GM18526 (cell line): Measurements from ENCODE around the gene OLFML2B.

Source experiments
- POLR2A ChIP-seq: IDR thresholded peaks from 3 replicates; pipeline ENCODE4 v1.6.1; 2011; ENCODE audit not compliant: insufficient read length; ENCODE audit errors: extremely low read depth

Gene OLFML2B

DNA sequence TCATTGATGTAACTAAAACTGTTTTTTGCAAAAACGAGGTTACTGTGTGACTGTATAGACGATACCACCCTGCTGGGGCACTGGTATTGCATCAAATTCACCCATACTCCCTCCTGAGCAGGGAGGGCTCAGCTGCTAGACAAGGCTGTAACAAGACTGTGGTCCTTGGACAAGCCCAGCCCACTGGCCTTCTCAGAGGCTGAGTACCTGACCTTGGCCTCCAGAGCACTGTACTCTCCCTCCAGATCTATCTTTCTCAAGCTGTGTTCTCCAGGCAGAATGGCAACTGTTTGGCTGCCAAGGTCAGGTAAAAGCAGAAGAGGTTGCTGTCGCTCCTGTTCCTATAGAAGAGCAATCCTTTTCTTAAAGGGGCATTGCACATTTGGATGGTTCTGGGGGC is 8.5 kb downstream of the OLFML2B start:
- no peak for TF ChIP-seq POLR2A

DNA sequence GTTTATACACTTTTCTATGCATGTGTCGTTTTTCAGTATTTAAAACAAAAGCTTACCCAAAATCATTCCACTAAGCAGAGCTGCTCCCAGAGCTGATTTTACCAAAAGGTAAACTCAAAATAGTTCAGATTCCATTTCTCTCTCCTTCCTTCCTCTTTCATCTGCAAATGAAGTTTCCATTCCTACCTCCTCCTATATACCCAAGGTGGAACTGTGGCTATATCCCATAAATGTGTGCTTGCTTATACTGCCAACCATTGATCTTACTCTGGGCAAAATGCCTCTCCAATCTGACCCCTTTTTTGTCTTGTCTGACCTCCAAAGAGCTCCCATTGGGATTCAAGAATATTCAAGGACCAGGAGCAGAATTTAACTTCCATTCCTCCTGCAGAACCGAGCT is 9.5 kb downstream of the OLFML2B start:
- TF ChIP-seq POLR2A, result no peak

DNA sequence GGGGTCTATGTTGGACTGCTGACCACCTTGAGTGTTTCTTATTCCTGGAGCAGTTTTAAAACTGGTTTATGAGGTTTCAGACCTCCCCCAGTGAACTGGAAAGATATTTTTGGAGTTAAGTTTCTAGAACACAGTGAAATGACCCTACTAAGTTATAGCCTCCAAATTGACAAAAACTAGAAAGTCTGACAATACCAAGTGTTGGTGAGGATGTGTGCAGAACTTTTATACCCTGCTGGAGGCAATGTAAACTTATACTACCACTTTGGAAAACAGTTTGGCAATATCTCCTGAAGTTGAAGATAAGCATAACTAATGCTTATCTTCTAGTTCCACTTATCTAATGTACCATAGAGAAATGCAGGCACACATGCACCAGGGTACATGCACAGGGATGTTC is 10.4 kb downstream of the OLFML2B start:
- TF ChIP-seq POLR2A, result no peak

DNA sequence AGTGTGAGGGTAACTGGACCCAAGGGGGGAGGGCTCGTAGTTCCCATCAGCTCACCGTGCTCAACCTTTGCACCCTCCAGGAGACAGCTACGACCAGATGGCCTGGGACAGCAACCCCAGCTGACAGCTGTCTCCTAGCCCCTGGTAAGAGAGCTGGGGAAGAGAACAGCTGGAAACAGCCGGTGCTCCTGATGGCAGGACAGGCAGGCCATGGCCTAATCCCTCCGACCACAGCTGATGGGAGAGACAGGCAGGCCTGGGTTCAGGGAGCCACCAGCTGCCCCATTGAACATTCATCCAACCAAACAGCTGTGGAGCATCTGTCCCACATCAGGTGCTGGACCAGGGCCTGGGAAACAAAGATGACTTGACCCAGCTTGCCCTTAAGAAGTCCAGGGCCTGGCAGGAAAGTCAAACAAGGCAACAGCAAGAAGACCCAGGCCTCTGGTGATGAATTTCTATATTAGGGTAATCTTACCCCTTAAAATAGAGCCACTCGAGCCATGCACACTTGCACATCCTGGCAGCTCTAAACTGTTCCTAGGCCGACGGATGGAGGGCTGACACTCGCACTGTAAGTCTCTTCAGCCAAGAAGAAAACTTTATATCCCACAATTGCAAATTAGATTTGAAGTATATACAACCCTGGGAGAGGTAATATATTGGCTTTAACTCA is 12.2 kb downstream of the OLFML2B start:
- no peak for TF ChIP-seq POLR2A

DNA sequence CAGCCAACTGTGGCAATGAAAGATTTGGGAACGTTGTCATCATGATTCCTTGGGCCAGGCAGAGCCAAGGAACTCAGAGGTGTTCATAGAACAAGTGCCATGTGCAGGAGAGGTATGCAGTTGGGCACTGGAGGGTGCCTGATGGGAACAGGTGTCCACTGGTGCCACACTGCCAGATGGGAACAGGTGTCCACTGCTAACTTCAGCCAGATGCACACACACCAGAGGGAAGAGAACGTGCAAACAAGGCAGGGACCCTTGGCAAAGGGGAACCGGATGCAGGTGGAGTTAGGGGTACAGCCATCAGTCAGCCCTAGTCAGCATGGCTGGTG is 13.5 kb downstream of the OLFML2B start:
- no peak for TF ChIP-seq POLR2A

DNA sequence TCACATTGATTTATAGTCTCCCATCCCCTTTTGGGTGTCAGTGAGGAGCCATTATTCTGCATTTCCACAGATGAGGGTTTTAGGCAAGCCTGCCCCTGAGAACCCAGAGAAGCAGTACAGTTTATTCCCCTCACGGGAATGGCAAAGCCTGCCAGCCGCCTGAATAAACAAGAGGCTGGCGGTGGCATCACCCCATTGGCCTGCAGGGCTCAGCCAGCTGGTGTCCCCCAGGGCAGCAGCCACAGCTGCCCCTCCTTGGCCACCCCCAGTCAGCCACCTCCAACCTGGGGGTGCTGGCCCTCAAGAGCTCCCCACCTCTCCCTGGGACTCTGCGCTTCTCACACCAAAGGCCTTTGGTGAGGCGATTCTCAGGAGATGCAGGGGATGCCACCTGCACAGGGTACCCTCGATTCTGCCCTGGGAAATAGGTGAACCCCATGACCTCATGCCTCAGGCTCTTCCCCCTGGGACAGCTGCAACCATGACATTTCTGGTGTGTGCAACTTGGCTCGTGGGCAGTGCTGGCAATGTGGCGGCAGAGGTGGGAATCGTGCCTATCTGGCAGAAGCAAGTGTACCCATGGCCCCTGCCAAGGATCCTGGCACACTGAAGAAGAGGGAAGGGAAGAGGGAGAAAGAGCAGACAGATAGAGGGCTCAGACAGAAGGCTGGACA is 14.0 kb downstream of the OLFML2B start:
- no peak for TF ChIP-seq POLR2A

DNA sequence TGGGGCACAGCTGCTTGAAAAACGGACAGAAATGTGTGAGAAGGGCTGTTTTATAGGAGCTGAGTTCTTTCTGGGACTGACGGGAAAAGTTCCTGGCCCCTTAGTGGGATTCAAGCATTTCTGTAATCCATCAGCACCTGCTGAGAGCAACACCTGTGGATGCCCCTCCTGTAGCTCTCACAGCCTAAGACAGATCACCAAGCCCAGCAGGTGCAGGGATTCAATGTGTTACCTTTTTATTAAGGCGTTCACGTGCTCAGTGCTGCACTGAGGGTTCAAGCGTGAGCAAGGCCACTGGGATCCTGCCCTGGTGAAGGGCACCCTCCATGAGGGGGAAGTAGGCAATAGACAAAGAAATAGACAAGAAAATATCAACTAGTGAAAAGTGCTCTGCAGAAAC is 14.9 kb downstream of the OLFML2B start:
- no peak for TF ChIP-seq POLR2A

DNA sequence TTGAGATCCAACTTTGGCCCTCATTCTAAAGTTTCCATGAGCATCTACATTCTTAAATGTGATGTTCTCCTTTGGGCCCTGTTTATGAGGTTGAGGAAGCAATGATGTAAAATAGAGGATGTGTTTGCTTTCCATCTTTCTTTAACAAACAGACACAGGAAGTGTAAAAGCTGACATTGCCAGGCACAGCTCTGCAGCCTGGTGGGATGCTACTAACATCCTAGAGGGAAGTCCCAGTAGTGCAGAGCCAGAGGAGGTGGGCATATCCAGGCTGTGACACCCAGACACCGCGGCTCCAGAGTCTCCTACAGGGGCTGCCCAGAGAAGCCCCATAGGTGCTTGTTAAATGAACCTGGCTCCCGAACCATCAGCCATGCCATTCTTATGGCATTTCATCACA is 16.2 kb downstream of the OLFML2B start:
- TF ChIP-seq POLR2A, result no peak

DNA sequence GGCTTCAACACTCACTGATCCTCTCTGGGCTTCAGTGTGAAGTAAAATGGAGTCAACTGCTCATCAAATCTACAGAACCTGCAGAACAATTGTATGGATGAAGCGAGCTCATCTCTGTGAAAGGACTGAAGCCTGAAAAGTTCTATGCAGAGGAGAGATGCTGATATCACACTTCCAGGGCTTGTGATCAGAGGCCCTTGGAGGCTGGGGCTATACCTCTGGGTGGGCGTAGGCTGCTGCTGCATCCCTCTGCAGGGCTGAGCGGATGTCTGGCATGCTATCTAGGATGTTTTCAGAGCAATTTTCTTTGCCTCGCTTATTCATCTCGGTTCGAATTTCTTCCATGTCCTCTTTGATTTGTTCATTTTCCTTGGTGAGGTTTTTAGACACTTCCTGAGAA is 17.6 kb downstream of the OLFML2B start:
- no peak for TF ChIP-seq POLR2A

DNA sequence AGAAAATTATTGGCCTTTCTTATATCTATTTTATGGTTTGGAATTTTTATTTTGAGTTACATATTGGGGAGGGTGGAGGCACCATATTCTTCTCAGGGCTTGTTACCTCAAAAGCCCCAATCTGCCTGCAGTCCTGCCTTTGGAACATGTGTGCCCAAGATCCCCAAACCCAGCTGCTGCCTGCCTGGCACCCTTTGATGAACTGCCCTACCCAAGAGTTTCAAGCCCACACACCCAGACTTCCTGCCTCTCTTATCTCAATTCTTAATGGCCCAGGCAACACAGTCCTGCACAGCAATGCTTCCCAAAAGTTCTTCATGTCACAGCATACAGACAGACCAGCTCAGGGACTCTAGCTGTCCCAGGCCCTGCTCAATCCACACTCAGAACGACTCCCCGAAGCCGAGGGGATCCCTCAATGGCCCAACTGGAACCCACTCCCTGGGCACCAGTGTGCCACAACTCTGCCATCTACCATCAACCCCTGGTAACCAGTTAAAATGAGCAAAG is 19.2 kb downstream of the OLFML2B start:
- TF ChIP-seq POLR2A, result no peak

DNA sequence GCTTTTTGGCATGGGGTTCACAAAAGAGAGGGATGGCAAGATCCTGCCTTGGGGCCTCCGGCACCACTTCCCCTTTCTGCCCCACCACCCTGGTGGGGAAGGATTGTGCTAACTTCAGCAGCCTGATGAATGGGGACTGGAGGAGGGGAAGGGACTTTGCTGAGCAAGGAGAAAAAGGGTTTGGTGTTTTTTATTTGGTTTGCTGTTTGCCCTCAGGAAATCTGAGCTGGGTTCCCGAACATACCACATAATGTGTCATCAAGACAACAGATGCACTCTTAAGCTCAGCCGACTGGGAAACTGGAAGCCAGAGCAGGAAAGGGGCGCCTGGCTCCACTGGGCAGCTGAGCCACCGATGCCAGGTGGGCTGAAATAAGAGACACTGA is 19.8 kb downstream of the OLFML2B start:
- TF ChIP-seq POLR2A, result no peak

DNA sequence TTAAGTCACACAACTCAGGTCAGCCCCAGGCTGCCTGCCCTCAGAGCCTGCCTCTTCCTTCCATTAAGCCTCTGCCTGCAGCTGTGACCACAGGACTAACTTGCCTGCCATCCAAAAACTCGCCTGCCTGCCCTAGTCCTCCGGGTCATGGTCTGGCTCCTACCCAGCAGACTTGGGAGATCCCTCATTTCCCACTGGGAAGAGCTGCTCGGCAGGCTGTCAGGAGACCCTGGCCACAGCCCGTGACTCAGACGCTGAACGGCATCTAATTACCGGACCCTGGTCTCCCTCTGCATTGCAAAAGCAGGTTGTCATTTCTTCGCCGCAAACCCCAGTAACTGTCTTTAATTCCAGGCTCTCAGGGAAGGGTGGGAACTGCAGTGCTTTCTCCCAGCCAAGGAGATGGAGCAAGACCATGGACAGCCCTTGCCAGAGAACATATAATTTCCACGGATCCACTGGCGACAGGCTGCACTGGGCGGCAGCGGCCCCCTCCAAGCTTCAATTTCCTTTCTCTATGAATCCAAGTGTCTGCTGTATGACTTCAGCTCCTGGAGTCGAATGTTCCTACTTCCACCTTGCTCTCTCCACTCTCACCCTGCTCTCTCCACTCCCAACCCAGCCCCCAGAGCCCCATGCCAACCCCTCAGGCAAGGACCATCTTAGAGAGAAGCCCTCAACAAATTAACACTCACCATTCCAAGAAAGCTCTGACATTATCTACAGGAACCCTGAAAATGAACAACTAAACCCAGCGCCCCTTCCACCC is 20.4 kb downstream of the OLFML2B start:
- TF ChIP-seq POLR2A, result no peak

DNA sequence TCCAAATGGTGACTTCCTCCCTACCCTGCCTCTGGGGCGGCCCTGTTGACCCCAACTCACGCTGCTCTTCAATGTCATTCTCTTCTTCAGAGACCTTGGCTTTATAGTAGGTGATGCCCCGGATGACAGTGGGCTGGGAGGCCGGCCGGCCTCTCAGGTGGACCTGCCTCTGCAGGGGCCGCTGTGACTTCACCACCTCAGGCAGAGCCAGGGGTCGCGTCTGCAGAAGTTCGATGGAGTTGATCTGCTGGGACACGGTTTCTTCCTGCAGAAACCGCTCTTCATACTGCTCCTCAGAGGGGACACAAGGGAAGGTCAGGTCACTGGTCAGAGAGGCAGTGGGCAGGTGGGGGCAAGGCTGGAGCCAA is 23.6 kb downstream of the OLFML2B start:
- no peak for TF ChIP-seq POLR2A

DNA sequence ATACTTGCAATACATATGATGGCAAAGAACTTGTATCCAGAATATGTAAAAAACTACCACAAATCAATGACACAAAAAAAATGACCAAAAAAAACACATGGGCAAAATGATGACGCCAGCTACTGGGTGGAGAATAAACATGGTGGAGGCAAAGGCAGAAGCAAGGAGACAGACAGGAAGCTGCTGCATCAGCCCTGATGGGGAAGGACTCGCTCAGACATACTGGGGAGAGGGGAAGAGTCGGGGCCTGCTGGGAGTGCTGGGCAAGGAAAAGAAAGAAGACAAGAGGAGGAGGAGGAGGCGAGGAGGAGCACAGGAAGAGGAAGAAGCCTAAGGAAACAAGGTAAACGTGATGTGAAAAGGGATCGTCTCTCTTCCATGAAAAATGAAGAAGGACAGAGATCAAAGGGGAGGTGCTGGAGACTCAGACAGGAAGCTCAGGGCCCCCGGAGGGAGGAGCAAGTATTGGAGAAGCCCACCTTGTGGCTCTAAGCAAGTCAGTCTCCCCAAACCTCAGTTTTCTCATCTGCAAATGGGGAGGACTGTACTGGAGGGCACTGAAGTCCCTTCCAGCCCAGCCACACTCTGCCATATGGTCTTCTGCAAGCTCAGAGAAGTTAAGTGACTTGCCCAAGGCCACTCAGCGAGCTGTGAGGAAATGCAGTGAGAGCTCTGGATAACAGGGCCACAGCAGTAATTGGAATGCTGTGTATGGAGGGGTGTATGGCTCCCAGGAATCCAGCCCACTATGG is 24.2 kb downstream of the OLFML2B start:
- TF ChIP-seq POLR2A, result no peak

DNA sequence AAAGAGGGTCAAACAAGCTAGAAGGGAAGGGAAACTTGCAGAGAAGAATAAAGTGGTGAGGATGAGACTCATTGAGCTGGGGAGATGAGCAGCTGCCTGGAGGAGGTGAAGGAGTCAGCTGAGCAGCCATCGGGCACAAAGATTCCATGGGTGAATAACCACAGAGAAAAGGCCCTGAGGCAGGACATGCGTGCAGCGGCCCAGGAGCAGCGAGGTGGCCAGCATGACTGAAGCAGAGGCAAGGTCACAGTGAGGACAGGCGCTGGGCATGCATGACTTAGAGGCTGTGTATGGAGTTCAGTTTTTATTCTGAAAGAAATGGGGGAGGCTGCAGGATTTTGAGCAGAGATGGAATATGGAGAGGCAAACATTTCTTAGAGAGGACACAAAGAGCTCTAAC is 24.9 kb downstream of the OLFML2B start:
- no peak for TF ChIP-seq POLR2A

DNA sequence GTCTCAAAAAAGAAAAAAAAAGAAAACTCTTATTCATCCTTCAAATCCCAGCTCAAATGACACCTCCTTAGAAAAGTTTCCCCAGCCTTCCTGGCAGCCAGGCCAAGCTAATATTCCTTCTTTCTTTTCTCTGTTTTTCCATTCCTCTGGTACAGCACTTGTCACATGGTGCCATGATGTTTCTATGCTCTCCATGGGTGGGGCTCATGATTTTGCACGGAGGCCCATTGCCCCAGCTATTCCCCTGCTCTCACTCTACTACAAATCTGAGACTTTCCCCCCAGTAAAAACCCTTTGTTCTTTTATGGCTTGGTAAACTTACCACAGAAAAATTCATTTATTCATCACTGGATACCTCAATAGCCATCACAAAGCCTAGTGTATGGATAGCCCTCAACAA is 26.5 kb downstream of the OLFML2B start:
- no peak for TF ChIP-seq POLR2A

DNA sequence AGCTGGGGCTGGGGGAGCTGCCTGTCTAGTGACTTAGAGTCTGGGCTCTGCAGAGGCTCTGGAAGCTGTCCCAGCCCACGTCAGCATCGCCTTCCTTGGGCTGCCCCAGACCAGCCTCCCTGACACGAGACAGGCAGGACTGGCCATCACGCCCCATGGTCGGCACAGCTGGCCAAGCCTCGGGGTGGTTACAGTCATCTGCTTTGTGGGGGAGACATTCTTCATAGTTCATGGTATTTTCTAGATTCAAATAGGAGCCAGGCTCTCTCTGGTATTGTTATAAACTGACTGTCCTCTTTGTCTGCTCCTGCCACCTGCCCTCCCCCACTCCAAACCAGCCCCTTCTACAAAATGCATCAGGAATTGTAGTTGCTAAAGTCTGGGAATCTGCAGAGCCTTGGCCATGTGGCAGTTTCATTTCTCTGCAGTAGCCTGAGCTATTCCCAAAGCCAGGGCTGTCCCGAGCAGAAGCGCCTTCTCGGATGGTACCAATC is 29.4 kb downstream of the OLFML2B start:
- TF ChIP-seq POLR2A, result no peak
